Psoas muscle (tissue), 8 donors: ENCODE data around the gene ICAM1. TPM values are rescaled to one million over a fixed set of nuclear protein-coding genes. Genes with fewer than 3 reads are reported as not detected.
A peak's percentile ranks its signal among the peaks of the same experiment; 100 is the strongest.

Experiments
- ATAC-seq, 4 donors: fragments of 200-7000 bp; cut with Tn5 transposase; one replicate each; pipeline ENCODE4 v1.9.1; 2020; ENCODE audit warnings: moderate library complexity in 3 of 4, mild to moderate bottlenecking in 2 of 4
- DNase-seq, 2 donors: peaks; one replicate each; pipeline ENCODE4 v3.0.0-alpha.2; 2020
- H3K27ac ChIP-seq: fragments of 200-600 bp; one replicate; pipeline ENCODE4 v1.8.0; 2022
- H3K27me3 ChIP-seq, 3 donors: fragments of 200-600 bp in 1 of 3; one replicate each; pipeline versions ENCODE4 v1.6.1 to v1.8.0; 2013 to 2022; ENCODE audit warnings: low read length in 2 of 3, mild to moderate bottlenecking in 2 of 3, moderate library complexity in 1 of 3; ENCODE audit not compliant: insufficient read depth in 3 of 3
- H3K36me3 ChIP-seq, 2 donors: fragments of 200-600 bp in 1 of 2; one replicate each; pipeline versions ENCODE4 v1.6.1 to v1.8.0; 2013 to 2022; ENCODE audit warnings: low read depth in 1 of 2, mild to moderate bottlenecking in 1 of 2, moderate library complexity in 1 of 2; ENCODE audit not compliant: insufficient read depth in 1 of 2
- H3K4me1 ChIP-seq: fragments of 200-600 bp; one replicate; pipeline ENCODE4 v1.8.0; 2022
- H3K4me3 ChIP-seq: fragments of 200-600 bp; one replicate; pipeline ENCODE4 v1.8.0; 2022; ENCODE audit warnings: mild to moderate bottlenecking
- H3K9me3 ChIP-seq: fragments of 200-600 bp; one replicate; pipeline ENCODE4 v1.8.0; 2022
- WGBS, 3 donors: extraction: QIAGEN DNeasy Blood & Tissue Kit; methylation state at CpG; one replicate each; pipeline versions ENCODE4 v1.1.6 to v1.1.7; 2013; 5-methylcytosine and 5-hydroxymethylcytosine counted together
- intact Hi-C, 2 donors: fragments of 100-400 bp; cut with DNase I; formaldehyde crosslinking; loops; one replicate each; pipeline versions ENCODE4 v1.11.0 to v1.14.2; 2022
- polyA plus RNA-seq, 3 donors: library from polyadenylated mRNA; stranded (reverse); fragments of 200-250 nt; gene quantifications; one replicate each; pipeline ENCODE4 v1.2.3, GENCODE V29; 2013
- total RNA-seq, 4 donors: library from RNA; stranded (reverse); fragmentation: NEBNext Ultra II Directional in 2 of 4; extraction: Animal tissue kit (Norgen Biotek cat#: 25700) in 2 of 4; gene quantifications; one replicate each; pipeline versions ENCODE4 v1.2.1 to v1.2.4, GENCODE V29; 2021 to 2023
- TF ChIP-seq, protein P1 (sequence below): fragments of 200-600 bp; IDR thresholded peaks from one replicate; pipeline ENCODE4 v1.8.0; 2022; ENCODE audit warnings: antibody characterized with exemption
- donor health status: healthy with polysubstance abuse.
- donor health status: DM: no; HTN: no; CAD: no; lungs with moderate emphysema.
- donor health status: Bipolar disorder and iron deficiency.
- donor health status: healthy.
- donor health status: DM: yes; HTN: yes; CAD: no.
- donor health status: DM: no; HTN: no; CAD: no.
- donor health status: DM: no; HTN: no; CAD: no.
- donor health status: DM: yes; HTN: yes; CAD: no.

ICAM1 gene
- total and polyA plus RNA-seq, 7 donors: 2.7 to 8.0 (median 6.5) TPM

DNA sequence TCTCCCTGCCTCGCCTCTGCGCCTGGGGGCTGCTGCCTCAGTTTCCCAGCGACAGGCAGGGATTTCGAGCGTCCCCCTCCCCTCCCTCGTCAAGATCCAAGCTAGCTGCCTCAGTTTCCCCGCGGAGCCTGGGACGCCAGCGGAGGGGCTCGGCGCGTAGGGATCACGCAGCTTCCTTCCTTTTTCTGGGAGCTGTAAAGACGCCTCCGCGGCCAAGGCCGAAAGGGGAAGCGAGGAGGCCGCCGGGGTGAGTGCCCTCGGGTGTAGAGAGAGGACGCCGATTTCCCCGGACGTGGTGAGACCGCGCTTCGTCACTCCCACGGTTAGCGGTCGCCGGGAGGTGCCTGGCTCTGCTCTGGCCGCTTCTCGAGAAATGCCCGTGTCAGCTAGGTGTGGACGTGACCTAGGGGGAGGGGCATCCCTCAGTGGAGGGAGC lies 722 bp upstream of the ICAM1 start:
- H3K36me3 ChIP-seq: peaks cover 0 to 5% of the 10 kb centered on the region in 2 donors
- H3K4me3 ChIP-seq: peak overlapping the region; percentile 66
- H3K9me3 ChIP-seq: no peaks in the 10 kb centered on the region
- WGBS, 3 donors: 2 to 3% (median 3%) methylated on average over 33 to 37 of the region's 37 CpGs
- intact Hi-C loops: loop anchor here in 1 of 2 donors (5.0 kb wide), 1 partner anchor 62 kb away; the partner anchor contains the start of gene RAVER1
- TF ChIP-seq, protein P1, sequence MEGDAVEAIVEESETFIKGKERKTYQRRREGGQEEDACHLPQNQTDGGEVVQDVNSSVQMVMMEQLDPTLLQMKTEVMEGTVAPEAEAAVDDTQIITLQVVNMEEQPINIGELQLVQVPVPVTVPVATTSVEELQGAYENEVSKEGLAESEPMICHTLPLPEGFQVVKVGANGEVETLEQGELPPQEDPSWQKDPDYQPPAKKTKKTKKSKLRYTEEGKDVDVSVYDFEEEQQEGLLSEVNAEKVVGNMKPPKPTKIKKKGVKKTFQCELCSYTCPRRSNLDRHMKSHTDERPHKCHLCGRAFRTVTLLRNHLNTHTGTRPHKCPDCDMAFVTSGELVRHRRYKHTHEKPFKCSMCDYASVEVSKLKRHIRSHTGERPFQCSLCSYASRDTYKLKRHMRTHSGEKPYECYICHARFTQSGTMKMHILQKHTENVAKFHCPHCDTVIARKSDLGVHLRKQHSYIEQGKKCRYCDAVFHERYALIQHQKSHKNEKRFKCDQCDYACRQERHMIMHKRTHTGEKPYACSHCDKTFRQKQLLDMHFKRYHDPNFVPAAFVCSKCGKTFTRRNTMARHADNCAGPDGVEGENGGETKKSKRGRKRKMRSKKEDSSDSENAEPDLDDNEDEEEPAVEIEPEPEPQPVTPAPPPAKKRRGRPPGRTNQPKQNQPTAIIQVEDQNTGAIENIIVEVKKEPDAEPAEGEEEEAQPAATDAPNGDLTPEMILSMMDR: no peak
- DNase-seq (peak; percentile 69 to 84), ATAC-seq (peak; percentile 55 to 66 (median 58))
- peak overlapping the region; percentile 72 for H3K27ac ChIP-seq
- H3K4me1 ChIP-seq: peaks cover 16% of the 10 kb centered on the region
- peaks cover 0 to 22% (median 1%) of the 10 kb centered on the region in 3 donors for H3K27me3 ChIP-seq

DNA sequence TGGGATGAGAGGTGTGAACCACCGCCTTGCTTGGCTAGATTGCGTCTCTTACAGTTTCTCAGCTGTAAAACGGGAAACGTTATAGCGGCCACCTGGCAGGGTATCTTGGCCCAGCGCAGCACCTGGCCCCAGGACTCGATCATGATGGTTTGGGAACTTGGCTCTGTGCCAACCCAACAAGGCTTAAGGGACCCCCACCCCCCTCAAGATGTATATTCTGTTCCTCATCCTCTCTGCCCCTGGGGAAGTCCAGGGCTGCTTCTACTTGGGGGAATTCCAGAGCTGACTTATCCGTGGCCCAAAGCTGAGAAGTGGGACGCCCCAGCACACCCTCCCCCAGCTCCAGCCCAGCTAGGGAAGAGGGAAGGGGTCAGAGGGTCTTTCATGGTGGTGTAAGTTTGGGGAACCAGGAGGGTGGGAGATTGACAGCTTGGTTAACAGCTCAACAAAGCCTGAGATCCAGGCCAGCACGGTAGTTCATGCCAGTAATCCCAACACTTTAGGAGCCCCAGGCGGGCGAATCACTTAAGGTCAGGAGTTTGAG lies 695 bp downstream of the ICAM1 start:
- Histone ChIP-seq H3K27me3 (peaks cover 0 to 22% (median 1%) of the 10 kb centered on the region in 3 donors), H3K4me3 (peak overlapping the region; percentile 66), H3K9me3 (no peaks in the 10 kb centered on the region), H3K4me1 (peaks cover 16% of the 10 kb centered on the region), H3K27ac (peak overlapping the region; percentile 72), H3K36me3 (peaks cover 0 to 8% of the 10 kb centered on the region in 2 donors)
- ATAC-seq (peak in 1 of 4 donors; percentile 3), DNase-seq (no peak)
- 23 to 29% (median 26%) methylated on average over 12 of the region's 12 CpGs for WGBS, 3 donors
- intact Hi-C loops: loop anchor here in 1 of 2 donors (5.0 kb wide), 1 partner anchor 61 kb away; the partner anchor contains the start of gene RAVER1
- TF ChIP-seq, protein P1: no peak

DNA sequence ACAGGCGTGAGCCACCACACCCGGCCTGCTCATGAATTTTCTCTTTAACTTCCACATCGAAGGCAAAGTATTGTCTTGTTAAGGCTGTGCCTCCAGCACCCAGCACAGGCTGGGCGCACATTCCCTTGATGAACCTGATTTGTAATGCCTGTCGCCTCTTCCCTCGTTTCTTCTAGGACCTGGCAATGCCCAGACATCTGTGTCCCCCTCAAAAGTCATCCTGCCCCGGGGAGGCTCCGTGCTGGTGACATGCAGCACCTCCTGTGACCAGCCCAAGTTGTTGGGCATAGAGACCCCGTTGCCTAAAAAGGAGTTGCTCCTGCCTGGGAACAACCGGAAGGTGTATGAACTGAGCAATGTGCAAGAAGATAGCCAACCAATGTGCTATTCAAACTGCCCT lies 3.7 kb downstream of the ICAM1 start:
- WGBS, 3 donors: 77 to 86% (median 82%) methylated on average over 10 of the region's 10 CpGs
- Histone ChIP-seq H3K27ac (no peak overlapping the region), H3K4me1 (peaks cover 14% of the 10 kb centered on the region), H3K27me3 (peaks cover 0 to 21% (median 1%) of the 10 kb centered on the region in 3 donors), H3K9me3 (no peaks in the 10 kb centered on the region), H3K4me3 (no peak overlapping the region), H3K36me3 (peaks cover 0 to 8% of the 10 kb centered on the region in 2 donors)
- DNase-seq (no peak), ATAC-seq (no peak)
- TF ChIP-seq, protein P1: no peak
- intact Hi-C loops: loop anchor here in 1 of 2 donors (5.0 kb wide), 1 partner anchor 58 kb away; the partner anchor contains the start of gene RAVER1

DNA sequence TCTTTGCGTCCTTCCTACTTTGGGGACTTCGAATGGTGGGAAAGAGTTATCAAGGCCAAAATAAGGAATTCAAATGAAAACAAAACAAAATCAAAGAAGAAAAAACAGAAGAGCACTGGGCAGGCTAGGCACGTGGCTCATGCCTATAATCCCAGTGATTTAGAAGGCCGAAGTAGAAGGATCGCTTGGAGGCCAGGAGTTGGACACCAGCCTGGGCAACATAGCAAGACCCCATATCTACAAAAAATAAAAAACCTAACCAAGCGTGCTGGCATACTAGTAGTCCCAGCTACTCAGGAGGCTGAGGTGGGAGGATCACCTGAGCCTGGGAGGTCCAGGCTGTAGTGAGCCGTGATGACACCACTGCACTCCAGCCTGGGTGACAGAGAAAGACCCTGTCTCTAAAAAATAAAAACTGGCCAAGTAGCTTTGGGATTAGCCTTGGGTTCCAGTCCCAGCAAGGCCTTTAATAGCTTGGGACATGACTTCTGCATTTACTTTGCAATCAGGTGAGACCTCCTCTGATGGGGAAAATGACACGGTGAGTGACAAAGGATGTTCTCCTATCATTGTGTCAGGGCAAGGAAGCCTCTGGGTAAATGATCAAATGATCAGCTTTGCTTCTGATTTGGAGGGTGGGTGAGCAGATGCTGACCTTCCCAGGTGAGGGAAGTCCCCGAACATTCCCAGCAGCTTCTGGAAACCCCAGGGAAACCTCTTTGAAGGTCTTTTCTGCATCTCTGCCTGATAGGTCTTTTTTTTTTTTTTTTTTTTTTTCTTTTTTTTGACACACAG lies 7.1 kb downstream of the ICAM1 start:
- TF ChIP-seq, protein P1: no peak
- 86 to 92% (median 87%) methylated on average over 9 of the region's 9 CpGs for WGBS, 3 donors

More for the DNA sequence above, 7.1 kb downstream of the ICAM1 start:
- ATAC-seq (no peak), DNase-seq (no peak)
- no peaks in the 10 kb centered on the region for H3K9me3 ChIP-seq
- no peaks in the 10 kb centered on the region for H3K4me1 ChIP-seq
- H3K4me3 ChIP-seq: no peak overlapping the region
- peaks cover 0 to 8% of the 10 kb centered on the region in 2 donors for H3K36me3 ChIP-seq
- H3K27me3 ChIP-seq: peaks cover 0 to 3% (median 0%) of the 10 kb centered on the region in 3 donors
- no peak overlapping the region for H3K27ac ChIP-seq
- intact Hi-C loops: no loop called here
